GM12878 (cell line): Measurements from ENCODE around the gene STMP1. TPM values are rescaled to one million over a fixed set of nuclear protein-coding genes. Genes with fewer than 3 reads are reported as not detected.
"Not testable (repeated sequence)": the region's sequence is repeated elsewhere in the genome, so short reads cannot be mapped to it uniquely, and the experiment has no call there.

Experiments
- ATAC-seq: fragments of 200-7000 bp; cut with Tn5 transposase; 3 replicates; pipeline ENCODE4 v1.9.1; 2020; ENCODE audit warnings: mild to moderate bottlenecking, moderate library complexity
- BruUV-seq: library from RNA; stranded (reverse); fragments of 400-500 nt; replicated peaks from 2 replicates; lab custom pipeline; 2021; lab: Mats Ljungman, UMichigan
- CTCF ChIA-PET: fragments of 300-600 bp; sonication (Branson Sonifier 250); formaldehyde crosslinking; extraction: SDS; loops from one replicate; lab custom pipeline; 2021; ENCODE audit warnings: inconsistent platforms; lab: Yijun Ruan, JAX
- POLR2A ChIA-PET: fragments of 350-600 bp; formaldehyde crosslinking; extraction: SDS; loops from one replicate; lab custom pipeline; 2021; ENCODE audit warnings: inconsistent platforms; lab: Charles Lee
- RAD21 ChIA-PET: fragments of 300-600 bp; sonication (Branson Sonifier 250); formaldehyde crosslinking; loops from one replicate; lab custom pipeline; 2023; ENCODE audit warnings: antibody characterized with exemption; ENCODE audit not compliant: unreplicated experiment; lab: Charles Lee
- SMC1A ChIA-PET: fragments of 300-600 bp; sonication (Branson Sonifier 250); formaldehyde crosslinking; loops from one replicate; lab custom pipeline; 2023; ENCODE audit not compliant: unreplicated experiment, uncharacterized antibody; lab: Charles Lee
- DNase-seq: peaks from one replicate; pipeline ENCODE4 v3.0.0-alpha.2; 2011; ENCODE audit warnings: low read depth, low spot score
- FAIRE-seq: peaks from 3 replicates; lab custom pipeline; 2011; peaks lifted over from hg19 to GRCh38; lab: Jason Lieb, UNC
- H2AFZ ChIP-seq: 2 replicates; pipeline ENCODE4 v1.6.0; 2011; ENCODE audit warnings: low read depth, low read length, control low read depth; ENCODE audit not compliant: control insufficient read depth
- H3K27ac ChIP-seq: 2 replicates; pipeline ENCODE4 v1.5.1; 2011; ENCODE audit warnings: control low read depth; ENCODE audit not compliant: control insufficient read depth, insufficient read depth
- H3K27me3 ChIP-seq, 2 experiments: replicated peaks in 1 of 2; 2 replicates each; pipeline versions ENCODE4 v1.6.0 to v1.6.1; 2011; ENCODE audit warnings: low read length in 1 of 2; ENCODE audit not compliant: control insufficient read depth in 2 of 2, insufficient read depth in 2 of 2
- H3K36me3 ChIP-seq, 2 experiments: 2 replicates each; pipeline ENCODE4 v1.5.1; 2011; ENCODE audit warnings: low read length in 1 of 2; ENCODE audit not compliant: control insufficient read depth in 2 of 2, insufficient read depth in 2 of 2
- H3K4me1 ChIP-seq: 2 replicates; pipeline ENCODE4 v1.6.1; 2011; ENCODE audit warnings: mild to moderate bottlenecking, low read length, moderate library complexity, mixed read lengths; ENCODE audit not compliant: control insufficient read depth, insufficient read depth
- H3K4me2 ChIP-seq: 2 replicates; pipeline ENCODE4 v1.6.0; 2011; ENCODE audit warnings: control low read depth; ENCODE audit not compliant: control insufficient read depth, insufficient read depth
- H3K4me3 ChIP-seq: fragments of 200-600 bp; sonication (generic); 2 replicates; pipeline ENCODE4 v1.5.1; 2016
- H3K79me2 ChIP-seq: 2 replicates; pipeline ENCODE4 v1.6.0; 2011; ENCODE audit warnings: low read length; ENCODE audit not compliant: control insufficient read depth, insufficient read depth
- H3K9ac ChIP-seq: 2 replicates; pipeline ENCODE4 v1.8.0; 2011; ENCODE audit warnings: low read length, control low read depth, mixed read lengths; ENCODE audit not compliant: control insufficient read depth, insufficient read depth
- H3K9me3 ChIP-seq: replicated peaks from 3 replicates; pipeline ENCODE4 v1.5.1; 2011; ENCODE audit warnings: mild to moderate bottlenecking, low read length; ENCODE audit not compliant: control insufficient read depth, insufficient read depth
- H4K20me1 ChIP-seq: 2 replicates; pipeline ENCODE4 v1.6.0; 2011; ENCODE audit not compliant: control insufficient read depth, insufficient read depth
- ATF7 ChIP-seq: fragments of 450-650 bp; IDR thresholded peaks from 2 replicates; pipeline ENCODE4 v1.6.1; 2016; ENCODE audit warnings: low read depth, mild to moderate bottlenecking
- BHLHE40 ChIP-seq, 2 experiments: fragments of 450-650 bp in 1 of 2; IDR thresholded peaks; 2 replicates each; pipeline ENCODE4 v1.6.1; 2011 to 2017; ENCODE audit warnings: low read depth in 2 of 2, borderline replicate concordance in 1 of 2, improper control_type of control experiment in 1 of 2, low read length in 1 of 2, mild to moderate bottlenecking in 1 of 2
- CBX3 ChIP-seq: fragments of 200-600 bp; sonication (generic); IDR thresholded peaks from 2 replicates; pipeline ENCODE4 v1.6.1; 2016; ENCODE audit warnings: low read depth, borderline replicate concordance
- HCFC1 ChIP-seq: fragments of 150-350 bp; IDR thresholded peaks from 2 replicates; pipeline ENCODE4 v1.6.1; 2014; ENCODE audit warnings: low read length
- HDAC2 ChIP-seq: fragments of 200-600 bp; sonication (generic); IDR thresholded peaks from 2 replicates; pipeline ENCODE4 v1.6.1; 2017
- JUNB ChIP-seq: IDR thresholded peaks from 2 replicates; pipeline ENCODE4 v1.6.1; 2016; ENCODE audit warnings: antibody characterized with exemption, mild to moderate bottlenecking
- LARP7 ChIP-seq: fragments of 450-650 bp; IDR thresholded peaks from 2 replicates; pipeline ENCODE4 v1.6.1; 2017; ENCODE audit warnings: mild to moderate bottlenecking
- MTA2 ChIP-seq: fragments of 450-650 bp; IDR thresholded peaks from 2 replicates; pipeline ENCODE4 v1.6.1; 2016; ENCODE audit warnings: low read depth, mild to moderate bottlenecking, moderate library complexity
- POLR2AphosphoS5 ChIP-seq: IDR thresholded peaks from 2 replicates; pipeline ENCODE4 v1.6.1; 2011; ENCODE audit warnings: mild to moderate bottlenecking, low read length, inconsistent platforms
- RELA ChIP-seq: fragments of 450-650 bp; IDR thresholded peaks from 2 replicates; pipeline ENCODE4 v1.8.0; 2014; ENCODE audit warnings: borderline replicate concordance; ENCODE audit not compliant: partially characterized antibody
- SP1 ChIP-seq: IDR thresholded peaks from one replicate; pipeline ENCODE4 v1.6.1; 2011; ENCODE audit warnings: low read depth, low read length
- SUPT20H ChIP-seq: IDR thresholded peaks from 2 replicates; pipeline ENCODE4 v1.6.1; 2011; ENCODE audit warnings: low read depth, mild to moderate bottlenecking, low read length, moderate library complexity, borderline replicate concordance; ENCODE audit not compliant: control insufficient read depth
- SUZ12 ChIP-seq: fragments of 200-600 bp; sonication (generic); IDR thresholded peaks from one replicate; pipeline ENCODE4 v1.6.1; 2018; ENCODE audit warnings: antibody characterized with exemption, mild to moderate bottlenecking; ENCODE audit not compliant: unreplicated experiment
- WRNIP1 ChIP-seq: IDR thresholded peaks from 2 replicates; pipeline ENCODE4 v1.6.1; 2011; ENCODE audit warnings: low read depth, low read length, improper control_type of control experiment, borderline replicate concordance
- YY1 ChIP-seq: IDR thresholded peaks from 2 replicates; pipeline ENCODE4 v1.6.1; 2011; ENCODE audit warnings: low read depth, mild to moderate bottlenecking, low read length
- ZNF217 ChIP-seq: fragments of 450-650 bp; IDR thresholded peaks from 2 replicates; pipeline ENCODE4 v1.6.1; 2017; ENCODE audit warnings: antibody characterized with exemption, mild to moderate bottlenecking
- ZNF384 ChIP-seq: IDR thresholded peaks from 2 replicates; pipeline ENCODE4 v1.6.1; 2012; ENCODE audit warnings: low read depth, mild to moderate bottlenecking, low read length, improper control_type of control experiment, borderline replicate concordance
- WGBS: methylation state at CpG from one replicate; pipeline ENCODE4 v1.1.6; 2016; ENCODE audit warnings: low lambda C conversion rate; ENCODE audit not compliant: insufficient replicate concordance, insufficient coverage; ENCODE audit errors: missing lambda C conversion rate; 5-methylcytosine and 5-hydroxymethylcytosine counted together
- in situ Hi-C: fragments of 300-500 bp; cut with MboI; formaldehyde crosslinking; loops from 9 replicates; pipeline ENCODE4 v1.14.3; 2018; ENCODE audit warnings: mixed read lengths
- intact Hi-C: fragments of 100-400 bp; cut with micrococcal nuclease; formaldehyde crosslinking; loops from one replicate; pipeline ENCODE4 v1.14.2; 2022; ENCODE audit not compliant: unreplicated experiment
- polyA plus RNA-seq, 11 experiments: library from polyadenylated mRNA; depleted of rRNA in 4 of 11; unstranded in 6 of 11; stranded (reverse) in 5 of 11; fragments of >200 nt; fragmentation: Nextera tagmentation in 4 of 11; fragmentation: Illumina TruSeq in 1 of 11; extraction: Ambion mirVana in 4 of 11; extraction: Trizol in 1 of 11; gene quantifications; 1 replicate in 1 of 11; 2 replicates in 10 of 11; pipeline versions ENCODE4 v1.2.1 to v1.2.3, GENCODE V29; 2011 to 2016; ENCODE audit warnings: inconsistent platforms in 2 of 11, missing spikeins in 2 of 11, low read depth in 1 of 11
- total RNA-seq, 4 experiments: library from RNA; depleted of rRNA in 3 of 4; stranded (reverse); fragments of >200 nt in 3 of 4; fragmentation: Illumina TruSeq in 1 of 4; extraction: Trizol in 1 of 4; gene quantifications; 2 replicates each; pipeline versions ENCODE4 v1.2.1 to v1.2.3, GENCODE V29; 2013 to 2021
- TF ChIP-seq, protein P1 (sequence below): IDR thresholded peaks from 2 replicates; pipeline ENCODE4 v1.6.1; 2012; ENCODE audit warnings: low read depth, low read length, improper control_type of control experiment
- TF ChIP-seq, protein P2 (sequence below): IDR thresholded peaks from 2 replicates; pipeline ENCODE4 v1.6.1; 2011; ENCODE audit warnings: low read depth, low read length, improper control_type of control experiment, borderline replicate concordance

Gene STMP1
- total and polyA plus RNA-seq, 10 of the 15 experiments (the other 5 are each of a cell fraction or from before 2014, with no cell fraction given), result 8.0 to 79.9 (median 24.7) TPM

DNA sequence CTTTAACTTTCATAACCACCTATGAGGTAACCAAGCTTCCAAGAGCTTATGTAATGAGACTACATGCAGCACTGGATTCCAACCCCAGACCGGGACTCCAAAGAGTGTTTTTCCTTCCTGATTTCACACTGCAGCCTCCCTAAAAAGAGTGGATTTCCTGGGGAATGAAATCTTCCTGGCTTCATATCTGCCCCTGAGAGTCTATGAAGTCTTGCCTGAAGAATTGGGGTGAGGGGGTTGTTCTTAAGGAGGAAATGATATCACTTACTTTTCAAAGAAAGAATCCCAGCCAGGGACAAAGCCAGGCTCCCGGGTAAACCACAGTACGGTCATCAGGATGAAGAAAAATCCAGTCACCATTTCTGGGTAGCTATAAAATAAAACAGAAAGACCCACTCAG, 29.7 kb downstream of the STMP1 start:
- no peaks in the 10 kb centered on the region for H3K36me3 ChIP-seq
- TF ChIP-seq CBX3 (no peak), ATF7 (no peak), ZNF384 (no peak), ZNF217 (no peak), HCFC1 (no peak), SUPT20H (no peak), WRNIP1 (no peak), JUNB (no peak), RELA (no peak), SUZ12 (no peak), SP1 (no peak), YY1 (no peak), HDAC2 (no peak), MTA2 (no peak), POLR2AphosphoS5 (no peak), LARP7 (no peak), BHLHE40 (IDR thresholded peaks at IDR 0.05; ENCODE audit: borderline replicate concordance in 1 of 2, low read depth in 2 of 2, low read length in 1 of 2) (no peak)
- TF ChIP-seq, protein P1, sequence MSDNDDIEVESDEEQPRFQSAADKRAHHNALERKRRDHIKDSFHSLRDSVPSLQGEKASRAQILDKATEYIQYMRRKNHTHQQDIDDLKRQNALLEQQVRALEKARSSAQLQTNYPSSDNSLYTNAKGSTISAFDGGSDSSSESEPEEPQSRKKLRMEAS, result no peak
- TF ChIP-seq, protein P2, sequence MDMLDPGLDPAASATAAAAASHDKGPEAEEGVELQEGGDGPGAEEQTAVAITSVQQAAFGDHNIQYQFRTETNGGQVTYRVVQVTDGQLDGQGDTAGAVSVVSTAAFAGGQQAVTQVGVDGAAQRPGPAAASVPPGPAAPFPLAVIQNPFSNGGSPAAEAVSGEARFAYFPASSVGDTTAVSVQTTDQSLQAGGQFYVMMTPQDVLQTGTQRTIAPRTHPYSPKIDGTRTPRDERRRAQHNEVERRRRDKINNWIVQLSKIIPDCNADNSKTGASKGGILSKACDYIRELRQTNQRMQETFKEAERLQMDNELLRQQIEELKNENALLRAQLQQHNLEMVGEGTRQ, result no peak
- H3K4me3 ChIP-seq, result no peak overlapping the region
- H3K79me2 ChIP-seq, result no peaks in the 10 kb centered on the region
- no TSS peak for BruUV-seq
- DNase-seq, result no peak
- ChIA-PET CTCF (interaction anchor here (1.3 kb wide), 1 partner anchor 19 kb away, joined by 3 read pairs; no protein-coding TSS in a partner anchor), RAD21 (no interaction called here), SMC1A (interaction anchor here (1.6 kb wide), 1 partner anchor 9 kb away, joined by 5 read pairs; no protein-coding TSS in a partner anchor), POLR2A (no interaction called here)
- H2AFZ ChIP-seq, result no peak overlapping the region
- H3K27me3 ChIP-seq, result no peaks in the 10 kb centered on the region
- no peak overlapping the region for H3K9ac ChIP-seq
- H3K27ac ChIP-seq, result no peak overlapping the region
- in situ Hi-C loops, result no loop called here
- no peaks in the 10 kb centered on the region for H4K20me1 ChIP-seq
- H3K9me3 ChIP-seq, result no peaks in the 10 kb centered on the region
- no peak overlapping the region for H3K4me2 ChIP-seq
- 70% methylated on average over 3 of the region's 3 CpGs for WGBS
- no peak for ATAC-seq
- FAIRE-seq, result no peak
- intact Hi-C loops, result no loop called here
- H3K4me1 ChIP-seq, result no peaks in the 10 kb centered on the region

DNA sequence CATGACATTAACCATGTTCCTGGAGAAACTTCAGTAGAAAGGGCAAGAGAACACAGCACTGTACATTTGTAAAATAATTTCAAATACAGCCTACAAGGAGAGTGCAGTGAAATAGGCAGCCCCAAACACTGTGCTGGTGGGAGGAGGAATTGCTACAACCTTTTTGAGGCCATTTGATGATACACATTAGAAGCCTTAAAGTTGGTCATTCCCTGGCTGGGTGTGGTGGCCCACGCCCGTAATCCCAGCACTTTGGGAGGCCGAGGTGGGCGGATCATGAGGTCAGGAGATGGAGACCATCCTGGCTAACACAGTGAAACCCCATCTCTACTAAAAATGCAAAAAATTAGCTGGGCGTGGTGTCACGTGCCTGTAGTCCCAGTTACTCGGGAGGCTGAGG, 30.3 kb downstream of the STMP1 start:
- H3K27me3 ChIP-seq, CTCF ChIA-PET, H3K4me1 ChIP-seq, FAIRE-seq, BruUV-seq, in situ Hi-C loops, H3K4me2 ChIP-seq, H3K9me3 ChIP-seq, RAD21 ChIA-PET, H4K20me1 ChIP-seq, H3K27ac ChIP-seq, ATAC-seq, POLR2A ChIA-PET, H3K36me3 ChIP-seq, DNase-seq, H3K4me3 ChIP-seq, H3K9ac ChIP-seq, H2AFZ ChIP-seq, H3K79me2 ChIP-seq, intact Hi-C loops: not testable (repeated sequence)
- 84% methylated on average over 7 of the region's 7 CpGs for WGBS
- SMC1A ChIA-PET, result interaction anchor here (1.6 kb wide), 1 partner anchor 9 kb away, joined by 5 read pairs; no protein-coding TSS in a partner anchor
